GM12878 (cell line): Measurements from ENCODE around the gene RAD9A. TPM values are rescaled to one million over a fixed set of nuclear protein-coding genes. Genes with fewer than 3 reads are reported as not detected.

Experiments used
- BACH1 ChIP-seq: fragments of 450-650 bp; IDR thresholded peaks from 2 replicates; pipeline ENCODE4 v1.6.1; 2017; ENCODE audit warnings: mild to moderate bottlenecking, borderline replicate concordance
- CBX3 ChIP-seq: fragments of 200-600 bp; sonication (generic); IDR thresholded peaks from 2 replicates; pipeline ENCODE4 v1.6.1; 2016; ENCODE audit warnings: low read depth, borderline replicate concordance
- CHD4 ChIP-seq: fragments of 200-600 bp; sonication (generic); IDR thresholded peaks from 2 replicates; pipeline ENCODE4 v1.6.1; 2016; ENCODE audit warnings: mild to moderate bottlenecking
- CREB1 ChIP-seq: IDR thresholded peaks from 2 replicates; pipeline ENCODE4 v1.6.1; 2012; ENCODE audit warnings: low read depth, mild to moderate bottlenecking, inconsistent platforms
- CTCF ChIP-seq, 3 experiments: IDR thresholded peaks in 2 of 3; conservative IDR thresholded peaks in 1 of 3; 2 replicates each; pipeline ENCODE4 v1.5.1; 2011; ENCODE audit warnings: low read depth in 3 of 3, low read length in 3 of 3, mild to moderate bottlenecking in 3 of 3, control low read depth in 2 of 3, moderate library complexity in 2 of 3, inconsistent platforms in 1 of 3, mixed read lengths in 1 of 3; ENCODE audit not compliant: control insufficient read depth in 2 of 3, insufficient read depth in 1 of 3; ENCODE audit errors: extremely low read depth in 1 of 3
- EZH2 ChIP-seq: IDR thresholded peaks from 2 replicates; pipeline ENCODE4 v1.6.1; 2012; ENCODE audit warnings: low read depth, mild to moderate bottlenecking, control low read depth, inconsistent platforms, low read length, borderline replicate concordance; ENCODE audit not compliant: control insufficient read depth
- IKZF1 ChIP-seq: fragments of 450-650 bp; conservative IDR thresholded peaks from 2 replicates; pipeline ENCODE4 v1.6.1; 2017; ENCODE audit warnings: antibody characterized with exemption, mild to moderate bottlenecking
- NBN ChIP-seq: fragments of 450-650 bp; IDR thresholded peaks from 2 replicates; pipeline ENCODE4 v1.6.1; 2016
- NFIC ChIP-seq: IDR thresholded peaks from 2 replicates; pipeline ENCODE4 v1.6.1; 2012; ENCODE audit warnings: low read depth, mild to moderate bottlenecking, inconsistent platforms, low read length, moderate library complexity
- NFYA ChIP-seq: IDR thresholded peaks from 2 replicates; pipeline ENCODE4 v1.6.1; 2011; ENCODE audit warnings: low read depth, mild to moderate bottlenecking, low read length, improper control_type of control experiment, borderline replicate concordance
- PML ChIP-seq: IDR thresholded peaks from 2 replicates; pipeline ENCODE4 v1.6.1; 2012; ENCODE audit warnings: low read length, inconsistent platforms
- RFX5 ChIP-seq: IDR thresholded peaks from 2 replicates; pipeline ENCODE4 v1.6.1; 2011; ENCODE audit warnings: low read depth, low read length, improper control_type of control experiment
- SMAD5 ChIP-seq: IDR thresholded peaks from 2 replicates; pipeline ENCODE4 v1.6.1; 2016; ENCODE audit warnings: antibody characterized with exemption, low read depth
- SRF ChIP-seq, 2 experiments: IDR thresholded peaks; 2 replicates each; pipeline ENCODE4 v1.6.1; 2011; ENCODE audit warnings: low read depth in 2 of 2, low read length in 2 of 2, mild to moderate bottlenecking in 1 of 2, moderate library complexity in 1 of 2
- TCF7 ChIP-seq: IDR thresholded peaks from 2 replicates; pipeline ENCODE4 v1.6.1; 2014; ENCODE audit warnings: antibody characterized with exemption, borderline replicate concordance
- ZBTB4 ChIP-seq: fragments of 450-650 bp; formaldehyde crosslinking; IDR thresholded peaks from 2 replicates; pipeline ENCODE4 v1.4.0; 2022; ENCODE audit warnings: mild to moderate bottlenecking, moderate library complexity
- ZSCAN29 ChIP-seq: fragments of 450-650 bp; IDR thresholded peaks from 2 replicates; pipeline ENCODE4 v1.6.1; 2017; ENCODE audit warnings: mild to moderate bottlenecking, moderate library complexity
- polyA plus RNA-seq, 11 experiments: library from polyadenylated mRNA; depleted of rRNA in 4 of 11; unstranded in 6 of 11; stranded (reverse) in 5 of 11; fragments of >200 nt; fragmentation: Nextera tagmentation in 4 of 11; fragmentation: Illumina TruSeq in 1 of 11; extraction: Ambion mirVana in 4 of 11; extraction: Trizol in 1 of 11; gene quantifications; 1 replicate in 1 of 11; 2 replicates in 10 of 11; pipeline versions ENCODE4 v1.2.1 to v1.2.3, GENCODE V29; 2011 to 2016; ENCODE audit warnings: inconsistent platforms in 2 of 11, missing spikeins in 2 of 11, low read depth in 1 of 11
- total RNA-seq, 4 experiments: library from RNA; depleted of rRNA in 3 of 4; stranded (reverse); fragments of >200 nt in 3 of 4; fragmentation: Illumina TruSeq in 1 of 4; extraction: Trizol in 1 of 4; gene quantifications; 2 replicates each; pipeline versions ENCODE4 v1.2.1 to v1.2.3, GENCODE V29; 2013 to 2021
- TF ChIP-seq, protein P1 (sequence below): fragments of 450-650 bp; IDR thresholded peaks from 2 replicates; pipeline ENCODE4 v1.6.1; 2018; ENCODE audit warnings: mild to moderate bottlenecking, low read depth, moderate library complexity; ENCODE audit not compliant: partially characterized antibody
- TF ChIP-seq, protein P2 (sequence below): fragments of 450-650 bp; IDR thresholded peaks from 2 replicates; pipeline ENCODE4 v1.6.1; 2017; ENCODE audit warnings: borderline replicate concordance

The RAD9A gene
- total and polyA plus RNA-seq, 10 of the 15 experiments (the other 5 are each of a cell fraction or from before 2014, with no cell fraction given), result 1.1 to 36.2 (median 19.8) TPM

GRCh38 chr11:67391304-67392182 lies at the start of gene RAD9A (continued):
- no peak for TF ChIP-seq NBN
- TF ChIP-seq CBX3, result no peak
- peak; percentile 60; the same call in 1 of the 2 replicates for TF ChIP-seq PML
- TF ChIP-seq CTCF (IDR thresholded peaks at IDR 0.05 in 2 of 3, conservative IDR thresholded peaks at IDR 0.05 in 1 of 3; ENCODE audit: control insufficient read depth in 2 of 3, extremely low read depth in 1 of 3, insufficient read depth in 1 of 3, low read depth in 3 of 3, low read length in 3 of 3), result no peak
- TF ChIP-seq ZBTB4 (CRISPR knock-in tag), result peak; percentile 92
- TF ChIP-seq BACH1, result peak; percentile 80; the same call in 1 of the 2 replicates
- TF ChIP-seq, protein P1, sequence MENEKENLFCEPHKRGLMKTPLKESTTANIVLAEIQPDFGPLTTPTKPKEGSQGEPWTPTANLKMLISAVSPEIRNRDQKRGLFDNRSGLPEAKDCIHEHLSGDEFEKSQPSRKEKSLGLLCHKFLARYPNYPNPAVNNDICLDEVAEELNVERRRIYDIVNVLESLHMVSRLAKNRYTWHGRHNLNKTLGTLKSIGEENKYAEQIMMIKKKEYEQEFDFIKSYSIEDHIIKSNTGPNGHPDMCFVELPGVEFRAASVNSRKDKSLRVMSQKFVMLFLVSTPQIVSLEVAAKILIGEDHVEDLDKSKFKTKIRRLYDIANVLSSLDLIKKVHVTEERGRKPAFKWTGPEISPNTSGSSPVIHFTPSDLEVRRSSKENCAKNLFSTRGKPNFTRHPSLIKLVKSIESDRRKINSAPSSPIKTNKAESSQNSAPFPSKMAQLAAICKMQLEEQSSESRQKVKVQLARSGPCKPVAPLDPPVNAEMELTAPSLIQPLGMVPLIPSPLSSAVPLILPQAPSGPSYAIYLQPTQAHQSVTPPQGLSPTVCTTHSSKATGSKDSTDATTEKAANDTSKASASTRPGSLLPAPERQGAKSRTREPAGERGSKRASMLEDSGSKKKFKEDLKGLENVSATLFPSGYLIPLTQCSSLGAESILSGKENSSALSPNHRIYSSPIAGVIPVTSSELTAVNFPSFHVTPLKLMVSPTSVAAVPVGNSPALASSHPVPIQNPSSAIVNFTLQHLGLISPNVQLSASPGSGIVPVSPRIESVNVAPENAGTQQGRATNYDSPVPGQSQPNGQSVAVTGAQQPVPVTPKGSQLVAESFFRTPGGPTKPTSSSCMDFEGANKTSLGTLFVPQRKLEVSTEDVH, result peak; percentile 47
- TF ChIP-seq NFYA, result no peak
- TF ChIP-seq CHD4, result no peak
- TF ChIP-seq EZH2, result no peak
- peak; percentile 71; the same call in 1 of the 2 replicates for TF ChIP-seq NFIC
- TF ChIP-seq, protein P2, sequence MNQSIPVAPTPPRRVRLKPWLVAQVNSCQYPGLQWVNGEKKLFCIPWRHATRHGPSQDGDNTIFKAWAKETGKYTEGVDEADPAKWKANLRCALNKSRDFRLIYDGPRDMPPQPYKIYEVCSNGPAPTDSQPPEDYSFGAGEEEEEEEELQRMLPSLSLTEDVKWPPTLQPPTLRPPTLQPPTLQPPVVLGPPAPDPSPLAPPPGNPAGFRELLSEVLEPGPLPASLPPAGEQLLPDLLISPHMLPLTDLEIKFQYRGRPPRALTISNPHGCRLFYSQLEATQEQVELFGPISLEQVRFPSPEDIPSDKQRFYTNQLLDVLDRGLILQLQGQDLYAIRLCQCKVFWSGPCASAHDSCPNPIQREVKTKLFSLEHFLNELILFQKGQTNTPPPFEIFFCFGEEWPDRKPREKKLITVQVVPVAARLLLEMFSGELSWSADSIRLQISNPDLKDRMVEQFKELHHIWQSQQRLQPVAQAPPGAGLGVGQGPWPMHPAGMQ, result no peak
- TF ChIP-seq IKZF1, result peak; percentile 82
- TF ChIP-seq ZSCAN29, result no peak
- TF ChIP-seq RFX5, result no peak
- no peak for TF ChIP-seq SRF (IDR thresholded peaks at IDR 0.05; ENCODE audit: low read depth in 2 of 2, low read length in 2 of 2)
- no peak for TF ChIP-seq TCF7
- peak; percentile 83 for TF ChIP-seq CREB1
- no peak for TF ChIP-seq SMAD5
